GM18951 (cell line): Measurements from ENCODE around the gene NOSIP.

Experiments
- POLR2A ChIP-seq: IDR thresholded peaks from 4 replicates; pipeline ENCODE4 v1.6.1; 2011; ENCODE audit warnings: mild to moderate bottlenecking; ENCODE audit not compliant: insufficient read length, insufficient read depth; ENCODE audit errors: extremely low read depth
- in situ Hi-C: fragments of 300-500 bp; cut with MboI; formaldehyde crosslinking; loops from one replicate; pipeline ENCODE4 v1.12.0; 2022; ENCODE audit warnings: low sequenced_read_pairs, mixed read lengths, inconsistent platforms; ENCODE audit not compliant: unreplicated experiment

The NOSIP gene

GRCh38 chr19:49515767-49516166 lies 64.6 kb downstream of the NOSIP start:
- TF ChIP-seq POLR2A = no peak
- in situ Hi-C loops = no loop called here

- in situ Hi-C loops = no loop called here
- no peak for TF ChIP-seq POLR2A
These were observed 66.2 kb downstream of the NOSIP start for GRCh38 chr19:49514151-49514550.

GRCh38 chr19:49513746-49514118 lies 66.6 kb downstream of the NOSIP start:
- TF ChIP-seq POLR2A = no peak
- in situ Hi-C loops = no loop called here

- no peak for TF ChIP-seq POLR2A
- in situ Hi-C loops = no loop called here
These were observed 67.2 kb downstream of the NOSIP start for GRCh38 chr19:49512970-49513745.

GRCh38 chr19:49507803-49508494 lies 72.4 kb downstream of the NOSIP start:
- in situ Hi-C loops = no loop called here
- no peak for TF ChIP-seq POLR2A

GRCh38 chr19:49506575-49507105 lies 73.7 kb downstream of the NOSIP start:
- TF ChIP-seq POLR2A = no peak
- in situ Hi-C loops = no loop called here
